T-helper 2 cell treated with Interferon-gamma antibody and Interleukin-4, amounts not matched to agents 5 μg/mL and 100 μg/mL, for 36 hours (primary cell): ENCODE results near the gene ZNF286A.
"Not testable (repeated sequence)": the region's sequence is repeated elsewhere in the genome, so short reads cannot be mapped to it uniquely, and the experiment has no call there.

Experiments
- DNase-seq: peaks from one replicate; pipeline ENCODE4 v3.0.0; 2021; ENCODE audit warnings: low spot score
- H3K27ac Mint-ChIP-seq: one replicate; pipeline ENCODE4 v1.8.0; 2021; ENCODE audit warnings: mild to moderate bottlenecking, mixed read lengths
- H3K27me3 Mint-ChIP-seq: one replicate; pipeline ENCODE4 v1.8.0; 2021; ENCODE audit warnings: low read depth, mixed read lengths
- H3K36me3 Mint-ChIP-seq: one replicate; pipeline ENCODE4 v1.8.0; 2021; ENCODE audit warnings: low read depth, mixed read lengths
- H3K4me1 Mint-ChIP-seq: one replicate; pipeline ENCODE4 v1.8.0; 2021; ENCODE audit warnings: low read depth, mixed read lengths
- H3K4me3 Mint-ChIP-seq: one replicate; pipeline ENCODE4 v1.8.0; 2022; ENCODE audit warnings: mild to moderate bottlenecking, moderate library complexity, mixed read lengths
- H3K9me3 Mint-ChIP-seq: one replicate; pipeline ENCODE4 v1.8.0; 2021; ENCODE audit warnings: mixed read lengths

ZNF286A gene

GRCh38 chr17:15663691-15664090 lies 35.9 kb upstream of the ZNF286A start:
- no peaks in the 10 kb centered on the region for H3K9me3 Mint-ChIP-seq
- no peaks in the 10 kb centered on the region for H3K27me3 Mint-ChIP-seq
- peaks cover 3% of the 10 kb centered on the region for H3K4me1 Mint-ChIP-seq
- H3K36me3 Mint-ChIP-seq: peaks cover 13% of the 10 kb centered on the region
- no peak overlapping the region for H3K4me3 Mint-ChIP-seq
- no peak overlapping the region for H3K27ac Mint-ChIP-seq
- DNase-seq: no peak

DNA sequence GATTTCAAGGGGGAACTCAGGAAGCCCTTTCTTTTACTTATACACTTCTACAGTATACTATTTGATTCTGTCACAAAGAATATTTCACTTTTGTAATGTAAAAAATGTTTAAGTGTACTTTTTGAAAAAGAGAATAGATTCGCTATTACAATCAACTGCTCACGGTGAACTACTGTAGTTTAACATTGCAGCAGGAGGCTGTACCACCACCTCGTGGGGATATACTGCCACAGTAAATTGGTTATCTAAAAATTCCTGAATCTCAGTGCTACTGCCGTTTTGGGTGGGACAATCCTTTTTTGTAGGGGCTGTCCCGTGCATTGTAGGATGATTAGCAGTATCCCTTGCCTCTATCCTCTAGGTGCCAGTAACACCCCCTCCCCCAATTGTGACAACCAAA lies 30.0 kb upstream of the ZNF286A start:
- not testable (repeated sequence) for H3K9me3 Mint-ChIP-seq, DNase-seq, H3K4me3 Mint-ChIP-seq, H3K27me3 Mint-ChIP-seq, H3K4me1 Mint-ChIP-seq, H3K36me3 Mint-ChIP-seq, H3K27ac Mint-ChIP-seq

- not testable (repeated sequence) for H3K9me3 Mint-ChIP-seq, H3K4me1 Mint-ChIP-seq, DNase-seq, H3K4me3 Mint-ChIP-seq, H3K27ac Mint-ChIP-seq, H3K27me3 Mint-ChIP-seq
- H3K36me3 Mint-ChIP-seq: peaks cover 11% of the 10 kb centered on the region
Observed at GRCh38 chr17:15674640-15675039, 24.9 kb upstream of the ZNF286A start.

GRCh38 chr17:15675991-15676390 lies 23.6 kb upstream of the ZNF286A start:
- not testable (repeated sequence) for H3K27ac Mint-ChIP-seq, H3K27me3 Mint-ChIP-seq, H3K4me1 Mint-ChIP-seq, H3K9me3 Mint-ChIP-seq, H3K4me3 Mint-ChIP-seq, DNase-seq
- peaks cover 16% of the 10 kb centered on the region for H3K36me3 Mint-ChIP-seq

DNA sequence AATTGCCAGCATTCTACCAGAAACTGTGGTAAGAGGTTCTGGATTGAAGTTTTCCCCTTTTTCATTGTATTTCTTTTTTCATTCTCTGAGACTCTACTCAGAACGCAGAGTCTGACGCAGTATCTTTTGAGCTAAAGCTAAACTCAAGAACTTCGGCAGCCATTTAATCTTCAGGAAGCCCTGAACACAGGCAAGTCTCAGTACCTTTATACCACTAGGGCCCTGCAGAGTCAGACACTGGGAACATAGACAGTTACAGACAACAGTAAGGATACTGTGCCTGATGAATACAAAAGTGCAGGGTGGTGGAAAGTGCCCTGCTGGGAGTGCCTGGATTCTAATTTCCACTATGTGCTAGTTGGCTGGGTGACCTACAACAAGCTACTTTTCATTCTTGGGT lies 16.4 kb upstream of the ZNF286A start:
- peak overlapping the region; percentile 94 for H3K4me3 Mint-ChIP-seq

DNA sequence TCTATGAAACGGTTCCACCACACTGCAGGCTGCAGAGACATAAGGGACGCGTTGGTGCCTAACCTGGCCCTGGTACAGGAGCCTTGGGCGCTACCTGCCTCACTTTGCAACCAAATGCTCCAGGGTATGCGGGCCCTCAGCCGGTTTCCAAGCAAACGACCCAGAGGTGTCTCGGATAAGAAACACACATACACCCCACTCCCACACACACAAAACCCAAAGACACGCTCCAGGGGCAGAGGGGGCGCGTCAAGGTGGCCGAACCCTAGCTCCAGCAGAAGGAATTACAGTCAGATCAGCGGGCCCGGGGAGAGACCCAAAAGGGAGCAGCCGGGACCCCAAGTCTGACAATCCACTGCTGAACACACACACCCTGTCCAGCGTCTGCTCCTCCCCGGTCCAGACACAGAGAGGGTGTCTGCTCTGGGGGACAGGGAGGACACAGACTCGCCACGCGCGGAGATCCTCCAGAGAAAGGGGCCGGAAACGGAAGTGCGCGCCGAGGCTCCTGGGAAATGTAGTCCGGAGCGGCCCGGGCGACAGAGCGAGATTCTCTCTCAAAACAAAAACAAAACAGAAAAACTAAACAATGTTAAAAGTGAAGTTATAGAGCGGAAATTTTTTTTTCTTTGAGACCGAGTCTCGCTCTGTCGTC lies 15.6 kb upstream of the ZNF286A start, which contains the start of gene TRIM16:
Gene TRIM16 (minus strand): TSS at position 488 of the 655 bp plus-strand sequence. CDS start 32,702 bp downstream, outside the sequence.
- H3K27me3 Mint-ChIP-seq: not testable (repeated sequence)
- peak within 1 kb of the TSS; percentile 94 for H3K4me3 Mint-ChIP-seq
- peak; percentile 73 for DNase-seq

More for the DNA sequence above, 16.4 kb upstream of the ZNF286A start:
- not testable (repeated sequence) for H3K27me3 Mint-ChIP-seq, H3K9me3 Mint-ChIP-seq, DNase-seq, H3K36me3 Mint-ChIP-seq
- peaks cover 18% of the 10 kb centered on the region for H3K4me1 Mint-ChIP-seq
- peak overlapping the region; percentile 34 for H3K27ac Mint-ChIP-seq

GRCh38 chr17:15687494-15687893 lies 12.1 kb upstream of the ZNF286A start:
- not testable (repeated sequence) for H3K4me3 Mint-ChIP-seq, H3K27ac Mint-ChIP-seq, H3K9me3 Mint-ChIP-seq, H3K27me3 Mint-ChIP-seq, DNase-seq, H3K36me3 Mint-ChIP-seq
- peaks cover 15% of the 10 kb centered on the region for H3K4me1 Mint-ChIP-seq

More for the DNA sequence above, 15.6 kb upstream of the ZNF286A start, which contains the start of gene TRIM16:
- Mint-ChIP-seq H3K27ac (peak within 1 kb of the TSS; percentile 83), H3K4me1 (peaks cover 18% of the 10 kb centered on the region)
- not testable (repeated sequence) for H3K9me3 Mint-ChIP-seq, H3K36me3 Mint-ChIP-seq

DNA sequence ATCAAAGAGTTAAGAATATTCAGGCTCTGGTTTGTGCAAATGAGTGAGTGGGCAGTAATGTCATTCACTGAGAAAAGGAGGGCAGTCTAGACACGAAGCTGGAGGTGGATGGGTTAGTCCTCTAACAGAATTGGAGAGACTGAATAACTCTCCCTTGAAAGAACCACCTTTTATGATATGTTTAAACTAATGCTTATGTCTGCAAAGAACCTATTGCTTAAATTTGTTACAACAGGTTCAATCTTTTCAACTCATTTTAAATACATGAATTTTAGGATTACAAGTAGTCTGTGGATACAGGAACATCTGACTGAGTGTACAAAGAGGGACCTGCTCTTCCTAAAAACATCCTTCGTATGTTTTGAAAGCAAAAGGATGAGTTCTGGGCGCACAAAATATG lies 585 bp upstream of the ZNF286A start:
- H3K36me3 Mint-ChIP-seq: peaks cover 19% of the 10 kb centered on the region
- H3K9me3 Mint-ChIP-seq: not testable (repeated sequence)

GRCh38 chr17:15699937-15700336 lies 385 bp downstream of the ZNF286A start:
- Mint-ChIP-seq H3K4me3 (peak overlapping the region; percentile 95), H3K36me3 (peaks cover 22% of the 10 kb centered on the region), H3K27ac (peak overlapping the region; percentile 83)
- DNase-seq, H3K4me1 Mint-ChIP-seq, H3K27me3 Mint-ChIP-seq, H3K9me3 Mint-ChIP-seq: not testable (repeated sequence)

More for the DNA sequence above, 585 bp upstream of the ZNF286A start:
- not testable (repeated sequence) for DNase-seq, H3K4me1 Mint-ChIP-seq, H3K27me3 Mint-ChIP-seq
- H3K4me3 Mint-ChIP-seq: peak overlapping the region; percentile 95
- H3K27ac Mint-ChIP-seq: peak overlapping the region; percentile 83

GRCh38 chr17:15704239-15704638 lies 4.7 kb downstream of the ZNF286A start:
- H3K36me3 Mint-ChIP-seq: peaks cover 52% of the 10 kb centered on the region

DNA sequence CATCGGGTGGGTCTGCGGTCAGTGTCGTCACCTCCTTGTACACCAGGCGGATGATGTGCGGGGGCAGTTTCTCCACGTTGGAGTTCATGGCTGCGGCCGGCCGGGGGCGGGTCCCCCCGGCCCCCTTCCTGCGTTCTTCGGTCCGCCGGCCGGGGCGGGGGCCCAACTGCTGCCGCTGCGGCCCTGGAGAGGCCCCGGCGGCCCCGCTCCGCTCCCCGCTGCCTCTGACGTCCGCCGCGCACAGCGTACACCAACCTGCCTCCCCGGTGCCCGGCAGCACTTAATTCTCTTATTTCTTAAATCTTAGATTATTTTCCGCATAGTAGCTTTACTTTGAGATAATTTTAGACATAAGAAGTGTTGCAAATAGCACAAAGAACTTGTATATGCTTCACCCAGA lies 5.3 kb downstream of the ZNF286A start:
- H3K27ac Mint-ChIP-seq, H3K4me1 Mint-ChIP-seq, H3K27me3 Mint-ChIP-seq, H3K4me3 Mint-ChIP-seq, DNase-seq: not testable (repeated sequence)
- Mint-ChIP-seq H3K9me3 (peaks cover 35% of the 10 kb centered on the region), H3K36me3 (peaks cover 57% of the 10 kb centered on the region)

More at GRCh38 chr17:15704239-15704638, 4.7 kb downstream of the ZNF286A start:
- H3K4me3 Mint-ChIP-seq, H3K27ac Mint-ChIP-seq, H3K4me1 Mint-ChIP-seq, DNase-seq, H3K27me3 Mint-ChIP-seq: not testable (repeated sequence)
- peaks cover 29% of the 10 kb centered on the region for H3K9me3 Mint-ChIP-seq

DNA sequence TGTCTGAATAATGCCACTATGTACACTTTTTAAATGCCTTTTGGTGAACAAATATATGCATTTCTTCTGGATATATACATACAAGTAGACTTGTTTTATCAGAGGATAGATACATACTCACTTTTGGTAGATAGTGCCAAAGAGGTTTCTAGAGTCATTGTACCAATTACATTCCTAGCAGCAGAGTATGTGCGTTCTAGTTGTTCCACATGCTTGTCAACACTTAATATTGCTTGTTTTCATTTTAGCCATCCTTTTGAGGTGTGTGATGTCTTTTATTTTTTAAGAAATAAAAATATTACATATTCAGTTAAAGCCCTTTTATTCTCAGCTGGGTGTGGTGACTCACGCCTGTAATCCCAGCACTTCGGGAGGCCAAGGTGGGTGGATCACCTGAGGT lies 9.3 kb downstream of the ZNF286A start:
- not testable (repeated sequence) for H3K4me3 Mint-ChIP-seq, H3K27me3 Mint-ChIP-seq, H3K27ac Mint-ChIP-seq, DNase-seq, H3K4me1 Mint-ChIP-seq
- Mint-ChIP-seq H3K36me3 (peaks cover 60% of the 10 kb centered on the region), H3K9me3 (peaks cover 38% of the 10 kb centered on the region)

DNA sequence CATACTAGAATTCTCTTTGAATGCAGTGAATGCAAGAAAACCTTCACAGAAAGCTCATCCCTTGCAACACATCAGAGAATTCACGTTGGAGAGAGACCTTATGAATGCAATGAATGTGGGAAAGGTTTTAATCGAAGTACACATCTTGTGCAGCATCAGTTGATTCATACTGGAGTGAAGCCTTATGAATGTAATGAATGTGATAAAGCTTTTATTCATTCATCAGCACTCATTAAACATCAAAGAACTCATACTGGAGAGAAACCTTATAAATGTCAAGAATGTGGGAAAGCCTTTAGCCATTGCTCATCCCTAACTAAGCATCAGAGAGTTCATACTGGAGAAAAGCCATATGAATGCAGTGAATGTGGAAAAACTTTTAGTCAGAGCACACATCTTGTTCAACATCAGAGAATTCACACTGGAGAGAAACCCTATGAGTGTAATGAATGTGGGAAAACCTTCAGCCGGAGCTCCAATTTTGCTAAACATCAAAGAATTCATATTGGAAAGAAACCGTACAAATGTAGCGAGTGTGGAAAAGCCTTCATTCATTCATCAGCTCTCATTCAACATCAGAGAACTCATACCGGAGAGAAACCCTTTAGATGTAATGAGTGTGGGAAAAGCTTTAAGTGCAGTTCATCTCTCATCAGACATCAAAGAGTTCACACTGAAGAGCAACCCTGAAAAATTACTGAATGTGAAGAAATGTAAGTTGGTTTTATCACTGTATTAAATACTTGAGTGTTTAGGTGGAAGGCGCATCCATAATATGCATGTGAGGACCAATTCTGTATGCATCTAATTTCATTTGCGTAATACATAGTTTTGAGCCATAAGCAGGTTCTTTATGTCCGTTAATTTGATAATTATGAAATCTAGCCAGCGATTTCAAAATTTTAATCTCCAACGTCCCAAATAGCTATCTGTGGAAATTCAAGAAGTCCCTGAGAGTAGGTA lies 17.3 kb downstream of the ZNF286A start:
- Mint-ChIP-seq H3K9me3 (peaks cover 33% of the 10 kb centered on the region), H3K36me3 (peaks cover 37% of the 10 kb centered on the region)
- H3K27me3 Mint-ChIP-seq, H3K27ac Mint-ChIP-seq, H3K4me3 Mint-ChIP-seq, DNase-seq, H3K4me1 Mint-ChIP-seq: not testable (repeated sequence)

DNA sequence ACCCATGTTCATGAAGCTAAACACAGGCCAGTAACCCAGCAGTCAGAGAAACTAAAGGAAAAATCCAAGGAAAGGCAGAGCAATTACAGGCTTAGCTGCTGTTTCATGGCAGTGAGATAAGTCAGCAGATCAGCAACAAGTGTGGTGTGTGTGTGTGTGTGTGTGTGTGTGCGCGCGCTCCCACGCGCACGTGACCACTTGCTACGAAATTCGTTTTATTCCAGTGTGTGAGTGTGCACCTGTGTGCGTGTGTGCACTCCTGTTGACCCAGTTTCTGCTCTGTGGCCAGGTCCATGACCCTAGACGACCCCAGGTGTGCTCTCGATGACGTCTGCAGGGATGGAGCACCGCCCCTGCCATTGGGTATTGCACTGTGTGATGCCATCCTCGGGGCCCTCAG lies 31.0 kb downstream of the ZNF286A start:
- not testable (repeated sequence) for H3K4me1 Mint-ChIP-seq, H3K36me3 Mint-ChIP-seq, H3K9me3 Mint-ChIP-seq, DNase-seq, H3K27ac Mint-ChIP-seq, H3K27me3 Mint-ChIP-seq, H3K4me3 Mint-ChIP-seq
